Liver (tissue), 9 donors: Measurements from ENCODE around the gene UPF1. TPM values are rescaled to one million over a fixed set of nuclear protein-coding genes. Genes with fewer than 3 reads are reported as not detected.
A peak's percentile ranks its signal among the peaks of the same experiment; 100 is the strongest.

ENCODE experiments used
- DNase-seq: peaks from one replicate; pipeline ENCODE4 v3.0.0-alpha.2; 2017; ENCODE audit warnings: low spot score
- H3K27ac ChIP-seq, 2 donors: one replicate each; pipeline ENCODE4 v1.7.0; 2013; ENCODE audit warnings: inconsistent platforms in 2 of 2, low read length in 2 of 2, control low read depth in 1 of 2, low read depth in 1 of 2, mild to moderate bottlenecking in 1 of 2
- H3K27me3 ChIP-seq, 4 donors: one replicate each; pipeline versions ENCODE4 v1.6.1 to v1.7.0; 2013; ENCODE audit warnings: low read length in 3 of 4, inconsistent platforms in 1 of 4, mild to moderate bottlenecking in 1 of 4, moderate library complexity in 1 of 4; ENCODE audit not compliant: control insufficient read depth in 4 of 4, insufficient read depth in 4 of 4
- H3K36me3 ChIP-seq, 4 donors: one replicate each; pipeline versions ENCODE4 v1.6.1 to v1.7.0; 2013; ENCODE audit warnings: low read length in 3 of 4, mild to moderate bottlenecking in 3 of 4, low read depth in 1 of 4, moderate library complexity in 1 of 4; ENCODE audit not compliant: control insufficient read depth in 4 of 4, insufficient read depth in 3 of 4
- H3K4me1 ChIP-seq, 4 donors: one replicate each; pipeline versions ENCODE4 v1.6.1 to v1.7.0; 2013; ENCODE audit warnings: low read length in 3 of 4, mild to moderate bottlenecking in 3 of 4, moderate library complexity in 1 of 4; ENCODE audit not compliant: control insufficient read depth in 4 of 4, insufficient read depth in 4 of 4
- H3K4me3 ChIP-seq, 3 donors: one replicate each; pipeline versions ENCODE4 v1.6.1 to v1.7.0; 2013; ENCODE audit warnings: low read length in 3 of 3, control low read depth in 1 of 3, low read depth in 1 of 3, mild to moderate bottlenecking in 1 of 3
- H3K9ac ChIP-seq, 2 donors: one replicate each; pipeline ENCODE4 v1.7.0; 2013; ENCODE audit warnings: low read length in 2 of 2, mild to moderate bottlenecking in 2 of 2, moderate library complexity in 2 of 2, control low read depth in 1 of 2, low read depth in 1 of 2
- H3K9me3 ChIP-seq, 4 donors: one replicate each; pipeline versions ENCODE4 v1.6.1 to v1.7.0; 2013; ENCODE audit warnings: low read length in 3 of 4; ENCODE audit not compliant: control insufficient read depth in 4 of 4
- ATF3 ChIP-seq: IDR thresholded peaks from 2 replicates; pipeline ENCODE4 v1.6.1; 2016; ENCODE audit warnings: antibody characterized with exemption
- FOXA1 ChIP-seq: IDR thresholded peaks from 2 replicates; pipeline ENCODE4 v1.6.1; 2016; ENCODE audit warnings: antibody characterized with exemption
- FOXA2 ChIP-seq: IDR thresholded peaks from 2 replicates; pipeline ENCODE4 v1.6.1; 2016; ENCODE audit warnings: antibody characterized with exemption
- HNF4A ChIP-seq, 2 donors: conservative IDR thresholded peaks; 2 replicates each; pipeline ENCODE4 v1.6.1; 2016; ENCODE audit warnings: antibody characterized with exemption in 2 of 2, mild to moderate bottlenecking in 2 of 2
- HNF4G ChIP-seq: IDR thresholded peaks from 2 replicates; pipeline ENCODE4 v1.6.1; 2016; ENCODE audit warnings: antibody characterized with exemption
- NR2F2 ChIP-seq: IDR thresholded peaks from 2 replicates; pipeline ENCODE4 v1.6.1; 2016; ENCODE audit warnings: antibody characterized with exemption
- RAD21 ChIP-seq, 2 donors: IDR thresholded peaks; 2 replicates each; pipeline ENCODE4 v1.6.1; 2016; ENCODE audit warnings: antibody characterized with exemption in 2 of 2, mild to moderate bottlenecking in 2 of 2
- REST ChIP-seq: IDR thresholded peaks from 2 replicates; pipeline ENCODE4 v1.6.1; 2016; ENCODE audit warnings: antibody characterized with exemption, mild to moderate bottlenecking
- RXRA ChIP-seq, 2 donors: IDR thresholded peaks; 2 replicates each; pipeline ENCODE4 v1.6.1; 2017 to 2018; ENCODE audit warnings: antibody characterized with exemption in 2 of 2, mild to moderate bottlenecking in 1 of 2
- YY1 ChIP-seq: IDR thresholded peaks from 2 replicates; pipeline ENCODE4 v1.6.1; 2016; ENCODE audit warnings: antibody characterized with exemption, mild to moderate bottlenecking
- ZBTB33 ChIP-seq: IDR thresholded peaks from 2 replicates; pipeline ENCODE4 v1.6.1; 2016; ENCODE audit warnings: antibody characterized with exemption
- WGBS: extraction: QIAGEN DNeasy Blood & Tissue Kit; methylation state at CpG from one replicate; pipeline ENCODE4 v1.1.7; 2013; 5-methylcytosine and 5-hydroxymethylcytosine counted together
- polyA plus RNA-seq, 2 donors: library from polyadenylated mRNA; stranded (reverse) in 1 of 2; unstranded in 1 of 2; fragments of 200-250 nt in 1 of 2; fragments of >200 nt in 1 of 2; fragmentation: Nextera tagmentation in 1 of 2; extraction: Ambion mirVana in 1 of 2; gene quantifications; one replicate each; pipeline versions ENCODE4 v1.2.1 to v1.2.3, GENCODE V29; 2013 to 2015
- total RNA-seq, 2 donors: library from RNA; depleted of rRNA; stranded (reverse); fragments of >200 nt; gene quantifications; one replicate each; pipeline ENCODE4 v1.2.3, GENCODE V29; 2014
- donor health status: healthy.
- donor health status: healthy.
- donor health status: healthy.
- donor health status: healthy.
- donor health status: healthy.

UPF1 gene
- total and polyA plus RNA-seq, 4 donors = 5.7 to 51.0 (median 35.2) TPM

GRCh38 chr19:18784786-18785120 is 47.0 kb upstream of the UPF1 start:
- H3K9ac ChIP-seq = no peak overlapping the region
- WGBS = 86% methylated on average over 16 of the region's 16 CpGs
- H3K9me3 ChIP-seq = no peaks in the 10 kb centered on the region
- H3K36me3 ChIP-seq = no peaks in the 10 kb centered on the region
- no peak for TF ChIP-seq HNF4A (conservative IDR thresholded peaks at IDR 0.05)
- TF ChIP-seq RAD21 (IDR thresholded peaks at IDR 0.05) = no peak
- no peak for TF ChIP-seq HNF4G
- no peak for TF ChIP-seq NR2F2
- TF ChIP-seq YY1 = no peak
- TF ChIP-seq FOXA1 = no peak
- TF ChIP-seq FOXA2 = no peak
- peaks cover 0 to 10% (median 2%) of the 10 kb centered on the region in 4 donors for H3K4me1 ChIP-seq
- no peak overlapping the region for H3K27ac ChIP-seq
- no peak overlapping the region for H3K4me3 ChIP-seq
- no peak for DNase-seq
- peaks cover 0 to 8% (median 3%) of the 10 kb centered on the region in 4 donors for H3K27me3 ChIP-seq

GRCh38 chr19:18785179-18786124 is 46.3 kb upstream of the UPF1 start:
- H3K27me3 ChIP-seq = peaks cover 0 to 8% (median 3%) of the 10 kb centered on the region in 4 donors
- H3K4me3 ChIP-seq = no peak overlapping the region
- peaks cover 0 to 14% (median 3%) of the 10 kb centered on the region in 4 donors for H3K4me1 ChIP-seq
- DNase-seq = peak; percentile 89
- H3K9ac ChIP-seq = no peak overlapping the region
- TF ChIP-seq ATF3 (no peak), REST (no peak)
- WGBS = 13% methylated on average over 65 of the region's 65 CpGs
- H3K27ac ChIP-seq = no peak overlapping the region
- H3K36me3 ChIP-seq = no peaks in the 10 kb centered on the region
- no peaks in the 10 kb centered on the region for H3K9me3 ChIP-seq

GRCh38 chr19:18788529-18789421 is 43.0 kb upstream of the UPF1 start:
- Histone ChIP-seq H3K4me1 (peaks cover 0 to 21% (median 4%) of the 10 kb centered on the region in 4 donors), H3K9ac (no peak overlapping the region), H3K4me3 (no peak overlapping the region), H3K27ac (no peak overlapping the region), H3K36me3 (no peaks in the 10 kb centered on the region), H3K27me3 (peaks cover 0 to 12% (median 6%) of the 10 kb centered on the region in 4 donors), H3K9me3 (no peaks in the 10 kb centered on the region)
- DNase-seq = no peak
- TF ChIP-seq ATF3 (no peak), RXRA (IDR thresholded peaks at IDR 0.05) (no peak), REST (no peak), HNF4G (no peak), ZBTB33 (no peak)
- WGBS = 7% methylated on average over 68 of the region's 68 CpGs
